ENCODE measurements around the gene ERBB4.

The ERBB4 gene

DNA sequence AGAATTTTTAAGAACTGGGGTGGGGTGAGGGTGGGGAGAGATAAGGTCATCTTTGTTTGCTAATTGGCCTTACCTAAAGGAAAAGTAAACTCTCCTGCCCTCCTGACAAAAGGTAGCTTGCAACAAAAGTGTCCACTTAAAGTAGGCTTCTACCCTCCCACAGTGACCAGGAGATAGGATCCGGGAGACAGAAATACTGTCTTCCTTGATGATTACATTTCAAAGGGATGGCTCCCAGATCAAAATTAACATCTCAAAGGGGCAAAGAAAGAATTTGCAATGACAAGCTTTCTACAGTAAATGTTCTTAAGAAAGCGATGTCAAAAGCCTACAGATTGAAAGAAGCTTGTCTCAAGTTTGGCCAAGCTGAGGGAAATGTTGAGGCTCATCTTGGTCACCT lies 1206.9 kb downstream of the ERBB4 start:
- DNase-seq (ENCODE audit: low read depth) = no peak

DNA sequence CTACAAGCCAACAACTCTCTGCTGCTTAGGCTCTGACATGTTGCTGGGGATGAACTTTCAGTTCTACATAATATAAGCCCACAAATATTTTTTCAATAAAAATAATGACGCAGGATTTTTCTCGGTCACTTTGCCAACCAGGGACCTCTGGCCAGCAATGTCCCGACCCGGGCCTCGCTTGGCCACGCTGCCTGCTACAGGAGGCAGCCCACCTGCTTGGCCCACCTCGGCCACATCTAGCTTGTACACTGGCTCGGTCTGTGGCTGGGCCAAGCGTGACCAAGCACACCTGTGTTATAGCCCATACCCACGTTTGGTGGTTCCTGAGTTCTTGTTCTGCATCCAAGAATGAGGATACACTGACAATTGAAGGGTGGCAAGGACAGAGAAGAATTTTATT lies 1208.7 kb downstream of the ERBB4 start:
- DNase-seq (ENCODE audit: low read depth) = no peak

DNA sequence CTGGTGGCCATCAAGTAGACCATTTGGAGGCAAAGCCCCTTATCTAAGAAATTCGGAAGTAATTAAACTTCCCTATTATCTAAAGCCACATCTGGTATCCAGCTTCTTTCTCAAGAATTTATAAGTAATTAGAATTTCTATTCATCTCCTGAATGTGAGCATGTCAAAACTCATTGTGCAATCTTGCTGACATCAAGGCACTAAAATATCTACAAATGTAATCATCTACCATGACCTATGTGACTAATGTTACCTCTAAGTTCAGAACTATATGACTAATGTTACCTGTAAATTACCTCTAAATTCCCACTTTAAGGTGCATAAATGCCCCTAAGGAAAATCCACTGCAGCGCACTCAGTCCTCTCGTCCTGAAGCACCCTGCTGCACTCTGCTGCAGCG lies 1209.2 kb downstream of the ERBB4 start:
- no peak for DNase-seq (ENCODE audit: low read depth)

GRCh38 chr2:211328126-211328525 lies 1210.5 kb downstream of the ERBB4 start:
- DNase-seq (ENCODE audit: low read depth) = no peak

Measured in stimulated activated CD8-positive, alpha-beta memory T cell treated with anti-CD3 and anti-CD28 coated beads, Interleukin-7, amount 100 ng/mL, for 24 hours (primary cell).